PFSK-1 (cell line): ENCODE results near the gene ATRNL1.

Source experiments
- POLR2AphosphoS5 ChIP-seq: IDR thresholded peaks from 2 replicates; pipeline ENCODE4 v1.6.1; 2012; ENCODE audit warnings: low read depth, mild to moderate bottlenecking, control low read depth, low read length, moderate library complexity
- SIN3A ChIP-seq: IDR thresholded peaks from 2 replicates; pipeline ENCODE4 v1.6.1; 2012; ENCODE audit warnings: mild to moderate bottlenecking, low read length, moderate library complexity, borderline replicate concordance; ENCODE audit not compliant: insufficient read depth
- TAF1 ChIP-seq: IDR thresholded peaks from 2 replicates; pipeline ENCODE4 v1.6.1; 2012; ENCODE audit warnings: low read length, control low read depth, borderline replicate concordance; ENCODE audit not compliant: insufficient read depth
- TF ChIP-seq, protein P1 (sequence below), 2 experiments: IDR thresholded peaks; 2 replicates each; pipeline versions ENCODE4 v1.6.1 to v1.8.0; 2011 to 2012; ENCODE audit warnings: low read depth in 2 of 2, low read length in 2 of 2, control low read depth in 1 of 2, inconsistent platforms in 1 of 2, mild to moderate bottlenecking in 1 of 2, moderate library complexity in 1 of 2; ENCODE audit not compliant: insufficient read depth in 1 of 2

DNA sequence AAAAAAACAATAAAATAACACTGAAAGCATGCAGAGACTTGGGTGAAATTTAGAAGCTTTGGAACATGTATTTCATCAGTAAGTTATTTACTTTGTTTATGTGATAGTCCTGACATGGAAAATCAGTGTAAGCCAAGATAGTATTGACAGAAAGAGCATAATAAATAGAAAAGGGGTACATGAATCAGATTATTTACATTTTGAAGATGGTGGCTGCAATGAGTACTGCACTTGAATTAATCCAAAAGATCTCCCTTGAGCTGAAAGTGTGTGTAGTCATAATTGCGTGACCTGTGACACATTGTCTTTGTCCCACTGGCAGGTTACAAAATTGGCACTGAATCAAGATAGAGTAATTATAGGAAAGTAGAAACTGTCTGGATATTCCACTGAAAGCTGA lies 617.0 kb downstream of the ATRNL1 start:
- TF ChIP-seq POLR2AphosphoS5 (no peak), TAF1 (no peak), SIN3A (no peak)
- TF ChIP-seq, protein P1, sequence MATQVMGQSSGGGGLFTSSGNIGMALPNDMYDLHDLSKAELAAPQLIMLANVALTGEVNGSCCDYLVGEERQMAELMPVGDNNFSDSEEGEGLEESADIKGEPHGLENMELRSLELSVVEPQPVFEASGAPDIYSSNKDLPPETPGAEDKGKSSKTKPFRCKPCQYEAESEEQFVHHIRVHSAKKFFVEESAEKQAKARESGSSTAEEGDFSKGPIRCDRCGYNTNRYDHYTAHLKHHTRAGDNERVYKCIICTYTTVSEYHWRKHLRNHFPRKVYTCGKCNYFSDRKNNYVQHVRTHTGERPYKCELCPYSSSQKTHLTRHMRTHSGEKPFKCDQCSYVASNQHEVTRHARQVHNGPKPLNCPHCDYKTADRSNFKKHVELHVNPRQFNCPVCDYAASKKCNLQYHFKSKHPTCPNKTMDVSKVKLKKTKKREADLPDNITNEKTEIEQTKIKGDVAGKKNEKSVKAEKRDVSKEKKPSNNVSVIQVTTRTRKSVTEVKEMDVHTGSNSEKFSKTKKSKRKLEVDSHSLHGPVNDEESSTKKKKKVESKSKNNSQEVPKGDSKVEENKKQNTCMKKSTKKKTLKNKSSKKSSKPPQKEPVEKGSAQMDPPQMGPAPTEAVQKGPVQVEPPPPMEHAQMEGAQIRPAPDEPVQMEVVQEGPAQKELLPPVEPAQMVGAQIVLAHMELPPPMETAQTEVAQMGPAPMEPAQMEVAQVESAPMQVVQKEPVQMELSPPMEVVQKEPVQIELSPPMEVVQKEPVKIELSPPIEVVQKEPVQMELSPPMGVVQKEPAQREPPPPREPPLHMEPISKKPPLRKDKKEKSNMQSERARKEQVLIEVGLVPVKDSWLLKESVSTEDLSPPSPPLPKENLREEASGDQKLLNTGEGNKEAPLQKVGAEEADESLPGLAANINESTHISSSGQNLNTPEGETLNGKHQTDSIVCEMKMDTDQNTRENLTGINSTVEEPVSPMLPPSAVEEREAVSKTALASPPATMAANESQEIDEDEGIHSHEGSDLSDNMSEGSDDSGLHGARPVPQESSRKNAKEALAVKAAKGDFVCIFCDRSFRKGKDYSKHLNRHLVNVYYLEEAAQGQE (IDR thresholded peaks at IDR 0.05; ENCODE audit: insufficient read depth in 1 of 2, low read depth in 2 of 2, low read length in 2 of 2) = no peak
